Ureter (tissue), 1 donor: ENCODE measurements around the gene HRK. TPM values are rescaled to one million over a fixed set of nuclear protein-coding genes. Genes with fewer than 3 reads are reported as not detected.

ENCODE experiments used
- DNase-seq: peaks from one replicate; pipeline ENCODE4 v3.0.0-alpha.2; 2020; ENCODE audit warnings: low spot score
- total RNA-seq: library from RNA; stranded (reverse); gene quantifications from one replicate; pipeline ENCODE4 v1.2.4, GENCODE V29; 2023
- donor health status: DM: yes; HTN: yes; CAD: no.

The HRK gene
- 0.16 TPM for total RNA-seq

- no peak for DNase-seq
These were observed at the start of gene HRK for GRCh38 chr12:116881325-116881876. TSS of gene HRK (minus strand) at chr12:116881441. CDS start at chr12:116881307, 134 bp downstream.

GRCh38 chr12:116929885-116930284 is 48.6 kb upstream of the HRK start:
- DNase-seq: no peak

DNA sequence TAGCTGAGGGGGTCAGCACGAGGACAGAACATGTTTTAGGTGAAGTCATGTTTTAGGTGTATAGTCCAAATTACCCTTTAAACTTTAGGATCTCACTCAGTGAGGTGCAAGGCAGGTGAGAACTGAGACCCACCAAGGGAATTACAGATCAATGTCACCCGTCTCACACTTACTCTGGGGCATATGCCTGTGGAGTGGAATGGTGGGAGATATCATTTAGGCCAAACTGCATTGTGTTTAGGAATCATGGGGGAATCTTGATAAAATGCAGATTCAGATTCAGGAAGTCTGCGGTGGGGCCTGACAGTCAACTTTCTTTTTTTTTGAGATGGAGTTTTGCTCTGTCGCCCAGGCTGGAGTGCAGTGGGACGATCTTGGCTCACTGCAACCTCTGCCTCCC is 47.3 kb upstream of the HRK start:
- no peak for DNase-seq

GRCh38 chr12:116927244-116927940 is 46.2 kb upstream of the HRK start:
- DNase-seq: no peak

DNA sequence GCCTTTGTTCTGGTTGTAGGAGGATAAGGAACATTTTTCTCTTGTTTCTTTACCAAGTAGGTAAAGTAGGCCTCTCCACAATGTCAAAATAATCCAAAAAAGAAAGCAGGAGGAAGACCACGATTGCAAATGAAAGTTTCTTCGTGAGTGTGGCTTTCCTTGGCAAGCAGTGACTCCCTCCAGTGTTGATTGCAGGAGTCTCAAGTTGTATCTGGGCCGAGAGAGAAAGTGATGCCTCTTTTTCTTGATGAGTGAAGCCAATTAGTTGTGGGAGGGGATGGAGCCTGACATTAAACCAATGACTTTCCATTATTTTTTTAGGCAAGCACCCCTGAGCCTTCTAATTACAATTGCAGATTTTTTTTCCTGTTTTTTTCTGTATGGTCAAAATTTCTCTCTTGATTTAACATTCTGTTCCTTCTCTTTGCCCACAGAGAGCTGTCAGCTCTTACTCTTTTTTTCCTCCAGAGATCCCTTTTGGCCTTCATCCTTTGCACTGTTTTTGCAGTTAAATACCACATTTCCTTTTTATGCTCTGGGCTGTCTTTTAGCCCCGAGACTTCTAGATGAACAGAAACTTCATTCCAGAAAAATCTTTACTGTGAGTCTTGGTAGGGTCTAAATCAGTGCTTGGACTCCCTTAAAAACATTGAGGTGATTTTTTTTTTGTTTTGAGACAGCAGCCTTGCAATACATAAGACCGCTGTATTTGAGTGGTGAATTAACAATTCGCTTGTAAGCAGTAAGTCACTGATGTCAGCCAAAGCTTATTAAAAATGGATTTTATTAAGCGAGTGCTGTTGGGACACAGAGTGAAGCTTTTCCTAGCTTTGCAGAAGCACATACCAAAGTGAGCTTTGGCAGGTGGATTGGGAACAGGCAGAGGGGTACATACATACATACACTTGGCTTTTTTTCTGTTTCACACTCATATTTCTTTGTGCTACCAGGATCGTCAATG is 45.3 kb upstream of the HRK start:
- DNase-seq: no peak

- DNase-seq: no peak
These were observed 43.6 kb upstream of the HRK start for GRCh38 chr12:116924558-116925453.

GRCh38 chr12:116922194-116922897 is 41.1 kb upstream of the HRK start:
- DNase-seq: no peak

- DNase-seq: no peak
These were observed 39.7 kb upstream of the HRK start for GRCh38 chr12:116920939-116921338.

- DNase-seq: no peak
These were observed 38.7 kb upstream of the HRK start for GRCh38 chr12:116919706-116920485.

DNA sequence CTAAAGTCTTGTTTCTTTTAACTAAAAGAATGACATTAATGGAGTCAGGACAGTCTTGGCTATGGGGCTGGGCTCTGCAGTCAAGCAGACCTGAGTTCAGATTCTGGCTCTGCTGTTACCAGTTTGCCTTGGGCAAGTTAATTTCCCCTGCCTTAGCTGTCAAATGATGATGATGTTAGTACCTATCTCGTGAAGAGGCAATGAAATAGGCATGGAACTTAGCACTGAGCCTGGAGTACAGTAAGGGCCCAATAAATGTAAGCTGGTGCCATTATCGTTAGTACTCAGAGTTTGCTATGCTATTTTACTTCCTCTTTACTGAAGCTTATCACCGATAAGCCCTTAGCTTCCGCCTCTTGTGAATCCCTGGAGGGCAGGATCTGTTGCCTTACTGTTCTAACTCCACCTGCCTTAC is 38.0 kb upstream of the HRK start:
- no peak for DNase-seq

DNA sequence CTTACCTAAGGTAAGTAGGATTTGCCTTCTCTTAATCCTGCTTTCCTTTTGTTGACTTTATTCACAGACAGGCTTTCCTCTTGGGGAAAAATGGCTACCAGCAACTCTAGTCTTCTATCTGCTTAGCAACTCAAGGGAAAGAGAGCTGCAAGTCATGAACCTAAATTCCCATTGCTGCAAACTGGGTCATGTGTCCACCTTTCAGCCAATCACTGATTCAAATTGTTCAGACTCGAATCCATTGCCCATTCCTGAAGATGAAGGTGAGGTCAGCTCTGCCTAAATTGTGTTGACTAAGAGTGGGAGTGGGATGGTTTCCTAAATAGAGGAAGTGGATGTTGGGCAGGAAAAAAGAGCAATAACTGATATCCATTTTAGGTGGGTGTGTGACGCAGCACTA is 37.2 kb upstream of the HRK start:
- DNase-seq: no peak

GRCh38 chr12:116916714-116917114 is 35.5 kb upstream of the HRK start:
- no peak for DNase-seq

GRCh38 chr12:116916122-116916521 is 34.9 kb upstream of the HRK start:
- DNase-seq: no peak

DNA sequence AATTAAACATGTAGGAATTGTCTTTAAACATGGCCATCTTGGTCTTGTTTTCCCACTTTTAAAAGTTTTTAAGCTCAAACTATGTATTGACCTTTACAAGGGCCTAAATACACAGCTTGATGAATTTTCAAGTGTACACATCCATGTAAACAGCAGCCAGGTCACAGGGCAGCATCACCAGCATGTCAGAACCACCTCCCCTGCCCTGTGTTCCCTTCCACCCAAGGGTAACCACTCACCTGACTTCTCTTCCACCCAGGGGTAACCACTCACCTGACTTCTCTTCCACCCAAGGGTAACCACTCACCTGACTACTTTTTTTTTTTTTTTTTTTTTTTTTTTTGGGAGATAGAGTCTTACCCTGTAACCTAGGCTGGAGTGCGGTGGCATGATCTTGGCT is 34.1 kb upstream of the HRK start:
- no peak for DNase-seq

DNA sequence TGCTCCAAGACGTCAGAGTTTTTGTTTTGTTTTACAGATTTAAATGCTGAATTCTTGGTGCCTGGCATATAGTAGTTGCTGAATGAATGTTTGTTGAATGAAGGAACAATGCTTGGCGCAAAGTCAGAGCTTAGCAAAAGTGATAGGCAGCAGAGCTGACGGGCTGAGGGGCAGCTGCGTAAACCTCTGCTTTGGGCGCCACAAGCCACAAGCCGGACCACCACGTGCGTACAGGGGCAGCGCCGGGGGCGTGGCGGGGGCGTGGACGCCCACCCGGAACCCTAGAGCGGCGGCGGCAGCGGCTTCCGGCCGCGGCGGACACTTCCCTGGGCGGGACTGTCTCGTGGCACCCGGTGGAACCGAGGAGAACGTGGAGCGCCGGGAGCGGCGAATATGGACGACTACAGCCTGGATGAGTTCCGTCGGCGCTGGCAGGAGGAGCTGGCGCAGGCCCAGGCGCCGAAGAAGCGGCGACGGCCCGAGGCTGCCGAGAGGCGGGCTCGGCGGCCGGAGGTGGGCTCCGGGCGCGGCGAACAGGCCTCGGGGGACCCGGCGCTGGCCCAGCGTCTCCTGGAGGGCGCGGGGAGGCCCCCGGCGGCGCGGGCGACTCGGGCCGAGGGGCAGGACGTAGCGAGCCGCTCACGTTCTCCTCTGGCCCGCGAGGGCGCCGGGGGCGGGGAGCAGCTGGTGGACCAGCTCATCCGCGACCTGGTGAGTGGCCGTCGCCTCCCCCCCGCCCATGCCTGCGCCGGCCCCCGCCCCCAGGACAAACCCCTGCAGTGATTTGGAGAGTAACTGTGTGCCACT is 29.6 kb upstream of the HRK start, which contains the start of gene FBXW8:
TSS of gene FBXW8 (plus strand) at position 306 of the 807 bp plus-strand sequence. CDS start at position 394, 88 bp downstream.
- peak; percentile 70 for DNase-seq

GRCh38 chr12:116910280-116910644 is 29.0 kb upstream of the HRK start:
- no peak for DNase-seq

GRCh38 chr12:116906285-116906684 is 25.0 kb upstream of the HRK start:
- DNase-seq: no peak

DNA sequence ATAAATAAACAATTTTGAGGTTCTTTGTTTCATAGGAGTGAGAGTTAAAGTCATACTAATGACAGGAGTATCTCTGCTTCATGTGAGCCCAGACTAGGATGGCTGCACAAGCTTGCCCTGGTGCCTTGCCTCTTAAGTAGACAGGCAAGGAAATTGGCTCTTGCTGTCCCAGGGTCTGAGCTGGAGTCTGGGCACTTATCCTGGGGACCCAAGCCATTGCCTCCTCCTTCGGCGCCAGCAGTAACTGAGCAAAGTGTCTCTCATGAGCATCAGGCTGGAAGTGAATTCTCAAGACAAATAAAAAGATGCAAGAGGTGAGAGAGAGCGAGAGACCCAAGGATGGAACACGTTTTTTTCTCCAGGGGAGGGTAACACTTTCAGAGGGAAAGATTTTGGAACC is 22.6 kb upstream of the HRK start:
- no peak for DNase-seq

- no peak for DNase-seq
These were observed 20.4 kb upstream of the HRK start for GRCh38 chr12:116901612-116902011.
